SU-DHL-6 (cell line): ENCODE measurements around the gene SRPRB.

Source experiments
- EZH2phosphoT487 ChIP-seq: fragments of 200-600 bp; sonication (generic), shearing (Covaris generic); conservative IDR thresholded peaks from 2 replicates; pipeline ENCODE4 v1.6.1; 2018; ENCODE audit warnings: mild to moderate bottlenecking, antibody characterized with exemption, low read length, moderate library complexity, mixed read lengths
- TF ChIP-seq, protein P1 (sequence below): fragments of 200-600 bp; sonication (generic); IDR thresholded peaks from one replicate; pipeline ENCODE4 v1.5.1; 2017; ENCODE audit warnings: antibody characterized with exemption, mild to moderate bottlenecking, low read length, moderate library complexity; ENCODE audit not compliant: insufficient read depth, poor library complexity, severe bottlenecking

DNA sequence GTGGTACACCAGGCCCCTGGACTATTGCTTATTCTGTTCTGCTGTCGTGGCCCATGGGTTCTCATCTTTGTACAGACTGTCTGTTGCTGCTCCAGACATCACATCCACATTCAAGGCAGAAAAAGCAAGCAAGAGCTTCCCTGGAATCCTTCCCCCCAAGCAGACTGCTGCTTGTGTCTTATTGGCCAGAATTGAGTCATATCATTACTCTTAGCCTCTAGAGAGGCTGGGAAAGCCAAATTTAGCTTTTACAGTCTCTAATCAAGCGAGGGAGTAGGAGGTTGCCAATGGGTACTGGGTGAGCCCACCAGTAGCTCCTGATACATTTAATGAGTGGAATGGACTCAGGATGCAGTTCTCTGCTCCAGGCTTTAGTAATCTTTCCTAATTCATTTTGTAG is 50.7 kb downstream of the SRPRB start:
- TF ChIP-seq, protein P1, sequence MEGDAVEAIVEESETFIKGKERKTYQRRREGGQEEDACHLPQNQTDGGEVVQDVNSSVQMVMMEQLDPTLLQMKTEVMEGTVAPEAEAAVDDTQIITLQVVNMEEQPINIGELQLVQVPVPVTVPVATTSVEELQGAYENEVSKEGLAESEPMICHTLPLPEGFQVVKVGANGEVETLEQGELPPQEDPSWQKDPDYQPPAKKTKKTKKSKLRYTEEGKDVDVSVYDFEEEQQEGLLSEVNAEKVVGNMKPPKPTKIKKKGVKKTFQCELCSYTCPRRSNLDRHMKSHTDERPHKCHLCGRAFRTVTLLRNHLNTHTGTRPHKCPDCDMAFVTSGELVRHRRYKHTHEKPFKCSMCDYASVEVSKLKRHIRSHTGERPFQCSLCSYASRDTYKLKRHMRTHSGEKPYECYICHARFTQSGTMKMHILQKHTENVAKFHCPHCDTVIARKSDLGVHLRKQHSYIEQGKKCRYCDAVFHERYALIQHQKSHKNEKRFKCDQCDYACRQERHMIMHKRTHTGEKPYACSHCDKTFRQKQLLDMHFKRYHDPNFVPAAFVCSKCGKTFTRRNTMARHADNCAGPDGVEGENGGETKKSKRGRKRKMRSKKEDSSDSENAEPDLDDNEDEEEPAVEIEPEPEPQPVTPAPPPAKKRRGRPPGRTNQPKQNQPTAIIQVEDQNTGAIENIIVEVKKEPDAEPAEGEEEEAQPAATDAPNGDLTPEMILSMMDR = no peak
- no peak for TF ChIP-seq EZH2phosphoT487
